ENCODE measurements around the gene ARL6.
A peak's percentile ranks its signal among the peaks of the same experiment; 100 is the strongest.

GRCh38 chr3:97821774-97822358 lies 57.3 kb downstream of the ARL6 start, which contains the start of gene CRYBG3:
- peak; percentile 53 for TF ChIP-seq CTCF (conservative IDR thresholded peaks at IDR 0.05; ENCODE audit: low read depth, low read length)
- no peak for TF ChIP-seq EZH2phosphoT487 (IDR thresholded peaks at IDR 0.05; ENCODE audit: borderline replicate concordance, low read length)
